ENCODE data around the gene ANKRD37. TPM values are rescaled to one million over a fixed set of nuclear protein-coding genes. Genes with fewer than 3 reads are reported as not detected.

The ANKRD37 gene
- total RNA-seq, 1 experiment from 2014 or later: 3.7 TPM

- no peaks in the 10 kb centered on the region for H3K79me2 ChIP-seq (ENCODE audit: insufficient read depth, low read length)
- peaks cover 0 to 3% of the 10 kb centered on the region in 2 experiments; a peak in 4 of 5 replicates for H3K9me3 Mint-ChIP-seq
- no CpG with 5 or more reads among the region's 12 CpGs for WGBS (ENCODE audit: extremely low coverage, insufficient read length, low lambda C conversion rate)
- no peaks in the 10 kb centered on the region for H3K9me3 ChIP-seq (ENCODE audit: control insufficient read depth, low read depth, low read length)
- H4K8ac ChIP-seq (replicated peaks; ENCODE audit: insufficient read length, low read depth, low read length): no peak overlapping the region
- DNase-seq: no peak
- no peak overlapping the region for H3K56ac ChIP-seq (ENCODE audit: insufficient read length, low read depth, low read length)
- H2BK15ac ChIP-seq (ENCODE audit: low read depth, low read length): no peak overlapping the region
- H3K4me1 ChIP-seq (ENCODE audit: insufficient read depth, low read length): no peaks in the 10 kb centered on the region
- no peak overlapping the region for H4K5ac ChIP-seq (ENCODE audit: insufficient read length, low read depth, low read length)
- no peak overlapping the region for H2AK5ac ChIP-seq (ENCODE audit: insufficient read length, low read length)
- no peak overlapping the region for H3K4me3 Mint-ChIP-seq
- no peak overlapping the region for H3K9ac ChIP-seq (ENCODE audit: extremely low read depth, insufficient read length, low read length)
- H3K36me3 Mint-ChIP-seq (ENCODE audit: insufficient read depth in 1 of 3, low read depth in 3 of 3): peaks cover 0 to 7% (median 0%) of the 10 kb centered on the region in 3 experiments; a peak in 2 of 7 replicates
- no peak overlapping the region for H3K27ac Mint-ChIP-seq
- H3K27me3 Mint-ChIP-seq (ENCODE audit: low read depth): no peaks in the 10 kb centered on the region
- H4K20me1 ChIP-seq (ENCODE audit: control insufficient read depth, insufficient read depth, insufficient read length): no peaks in the 10 kb centered on the region
- H3K4me2 ChIP-seq (ENCODE audit: insufficient read depth, insufficient read length, low read length): no peak overlapping the region
- no peak overlapping the region for H2BK120ac ChIP-seq (ENCODE audit: low read depth, low read length, poor library complexity, severe bottlenecking)
- H3K4ac ChIP-seq (ENCODE audit: low read depth, low read length): no peak overlapping the region
- TF ChIP-seq CTCF (conservative IDR thresholded peaks at IDR 0.05): no peak
- no peak overlapping the region for H2BK20ac ChIP-seq (ENCODE audit: low read depth, low read length, poor library complexity, severe bottlenecking)
- H3K4me1 Mint-ChIP-seq: peaks cover 8 to 14% of the 10 kb centered on the region in 2 experiments
- H2BK12ac ChIP-seq (ENCODE audit: insufficient read length, low read depth, low read length): no peak overlapping the region
- H3K79me1 ChIP-seq (ENCODE audit: insufficient read depth, low read depth, low read length, poor library complexity, severe bottlenecking): no peaks in the 10 kb centered on the region
- no peak overlapping the region for H2AFZ ChIP-seq (ENCODE audit: low read length)
- H2BK5ac ChIP-seq (ENCODE audit: insufficient read length, low read length): no peak overlapping the region
- no peak overlapping the region for H3K14ac ChIP-seq (ENCODE audit: insufficient read depth, low read length)
- no peaks in the 10 kb centered on the region for H3K23me2 ChIP-seq (ENCODE audit: insufficient read length, low read depth, low read length, poor library complexity, severe bottlenecking)
- no peak overlapping the region for H3T11ph ChIP-seq (ENCODE audit: low read length)
- H3K27me3 ChIP-seq (ENCODE audit: insufficient read depth, low read length): no peaks in the 10 kb centered on the region
- no peak overlapping the region for H4K91ac ChIP-seq (ENCODE audit: insufficient read length, low read depth, low read length)
- no peak overlapping the region for H3K23ac ChIP-seq (ENCODE audit: insufficient read length, low read depth, low read length)
- H3K27ac ChIP-seq (ENCODE audit: insufficient read length, low read depth, low read length): no peak overlapping the region
- no peak overlapping the region for H3K18ac ChIP-seq (ENCODE audit: insufficient read length, low read depth, low read length)
These were observed 8.7 kb upstream of the ANKRD37 start for GRCh38 chr4:185387957-185388356.

Data from H9 (cell line).